ENCODE results near the gene MEIS3.
"Not testable (repeated sequence)": the region's sequence is repeated elsewhere in the genome, so short reads cannot be mapped to it uniquely, and the experiment has no call there.

GRCh38 chr19:47383890-47384289, 35.4 kb downstream of the MEIS3 start:
- not testable (repeated sequence) for TF ChIP-seq CTCF, POLR2A, POLR2AphosphoS5, EP300 (IDR thresholded peaks at IDR 0.05)

Measured in upper lobe of left lung (tissue), 4 donors.